ENCODE results near the gene KANK3. TPM values are rescaled to one million over a fixed set of nuclear protein-coding genes. Genes with fewer than 3 reads are reported as not detected.

KANK3 gene
- total and polyA plus RNA-seq, 9 donors, result 9.4 to 18.9 (median 12.4) TPM

Other genes starting within 250 kb of the KANK3 start
- gene FBN3, start 193.7 kb downstream of the KANK3 start, total RNA-seq, result 4.8 TPM
- gene FBN3, start 193.7 kb downstream of the KANK3 start, polyA plus RNA-seq (ENCODE audit: insufficient read depth in 1 of 8, insufficient read length in 8 of 8, low replicate concordance in 1 of 8), result 10 to 100 TPM in 6 of 8 donors, 1 to 10 TPM in 2; 7.5 to 17.7 (median 13.5) TPM
- 15.6 TPM for gene CERS4, start 133.9 kb downstream of the KANK3 start, total RNA-seq
- 10 to 100 TPM; 11.7 to 24.1 (median 16.3) TPM for gene CERS4, start 133.9 kb downstream of the KANK3 start, polyA plus RNA-seq (ENCODE audit: insufficient read depth in 1 of 8, insufficient read length in 8 of 8, low replicate concordance in 1 of 8)
- gene CD320, start 34.9 kb downstream of the KANK3 start, total RNA-seq, result 18.7 TPM
- gene CD320, start 34.9 kb downstream of the KANK3 start, polyA plus RNA-seq (ENCODE audit: insufficient read depth in 1 of 8, insufficient read length in 8 of 8, low replicate concordance in 1 of 8), result 10 to 100 TPM; 20.4 to 27.9 (median 24.7) TPM
- 54.7 TPM for gene NDUFA7, start 21.9 kb downstream of the KANK3 start, total RNA-seq
- gene NDUFA7, start 21.9 kb downstream of the KANK3 start, polyA plus RNA-seq (ENCODE audit: insufficient read depth in 1 of 8, insufficient read length in 8 of 8, low replicate concordance in 1 of 8), result 10 to 100 TPM; 17.2 to 53.6 (median 37.1) TPM
- 1,487 TPM for gene RPS28, start 21.8 kb downstream of the KANK3 start, total RNA-seq
- gene RPS28, start 21.8 kb downstream of the KANK3 start, polyA plus RNA-seq (ENCODE audit: insufficient read depth in 1 of 8, insufficient read length in 8 of 8, low replicate concordance in 1 of 8), result 100 to 1,000 TPM; 640 to 903 (median 690) TPM
- gene ANGPTL4, start 20.9 kb upstream of the KANK3 start, total RNA-seq, result 1.2 TPM
- gene ANGPTL4, start 20.9 kb upstream of the KANK3 start, polyA plus RNA-seq (ENCODE audit: insufficient read depth in 1 of 8, insufficient read length in 8 of 8, low replicate concordance in 1 of 8), result 1 to 10 TPM; 1.3 to 2.2 (median 1.9) TPM
- 9.5 TPM for gene RAB11B, start 47.1 kb upstream of the KANK3 start, total RNA-seq
- gene RAB11B, start 47.1 kb upstream of the KANK3 start, polyA plus RNA-seq (ENCODE audit: insufficient read depth in 1 of 8, insufficient read length in 8 of 8, low replicate concordance in 1 of 8), result 10 to 100 TPM; 68.6 to 96.3 (median 79.6) TPM
- 19.7 TPM for gene MARCHF2, start 70.0 kb upstream of the KANK3 start, total RNA-seq
- gene MARCHF2, start 70.0 kb upstream of the KANK3 start, polyA plus RNA-seq (ENCODE audit: insufficient read depth in 1 of 8, insufficient read length in 8 of 8, low replicate concordance in 1 of 8), result 10 to 100 TPM; 14.1 to 17.7 (median 15.9) TPM
- gene HNRNPM, start 101.7 kb upstream of the KANK3 start, total RNA-seq, result 43.2 TPM
- gene HNRNPM, start 101.7 kb upstream of the KANK3 start, polyA plus RNA-seq (ENCODE audit: insufficient read depth in 1 of 8, insufficient read length in 8 of 8, low replicate concordance in 1 of 8), result 100 to 1,000 TPM; 193 to 262 (median 219) TPM
- 0.31 TPM for gene PRAM1, start 159.4 kb upstream of the KANK3 start, total RNA-seq
- 1 to 10 TPM in 7 of 8 donors, under 1 TPM in 1; 0.86 to 2.1 (median 1.7) TPM for gene PRAM1, start 159.4 kb upstream of the KANK3 start, polyA plus RNA-seq (ENCODE audit: insufficient read depth in 1 of 8, insufficient read length in 8 of 8, low replicate concordance in 1 of 8)
- 2.8 TPM for gene ZNF414, start 170.9 kb upstream of the KANK3 start, total RNA-seq
- gene ZNF414, start 170.9 kb upstream of the KANK3 start, polyA plus RNA-seq (ENCODE audit: insufficient read depth in 1 of 8, insufficient read length in 8 of 8, low replicate concordance in 1 of 8), result 10 to 100 TPM; 13.5 to 19.0 (median 15.3) TPM
- gene MYO1F, start 234.2 kb upstream of the KANK3 start, total RNA-seq, result 2.3 TPM
- gene MYO1F, start 234.2 kb upstream of the KANK3 start, polyA plus RNA-seq (ENCODE audit: insufficient read depth in 1 of 8, insufficient read length in 8 of 8, low replicate concordance in 1 of 8), result 1 to 10 TPM; 3.1 to 9.2 (median 5.3) TPM

All from muscle of leg (tissue), 9 donors.